ENCODE data around the gene KRT5. TPM values are rescaled to one million over a fixed set of nuclear protein-coding genes. Genes with fewer than 3 reads are reported as not detected.

KRT5 gene
- total and polyA plus RNA-seq, 3 donors from 2014 or later: 0.39 to 2.6 (median 1.1) TPM

Other genes with a start within 250 kb of the KRT5 start
- gene KRT86, start 245.7 kb downstream of the KRT5 start, total RNA-seq: 1 to 10 TPM; 2.3 to 3.2 TPM
- gene KRT86, start 245.7 kb downstream of the KRT5 start, polyA plus RNA-seq (ENCODE audit: insufficient read depth, low read depth, low replicate concordance): 4.0 TPM
- under 1 TPM in 1 of 2 donors, not detected in 1; 0.74 TPM for gene KRT81, start 228.9 kb downstream of the KRT5 start, total RNA-seq
- not detected for gene KRT81, start 228.9 kb downstream of the KRT5 start, polyA plus RNA-seq (ENCODE audit: insufficient read depth, low read depth, low replicate concordance)
- 1 to 10 TPM in 1 of 2 donors, under 1 TPM in 1; 0.39 to 1.2 TPM for gene KRT83, start 199.0 kb downstream of the KRT5 start, total RNA-seq
- 0.44 TPM for gene KRT83, start 199.0 kb downstream of the KRT5 start, polyA plus RNA-seq (ENCODE audit: insufficient read depth, low read depth, low replicate concordance)
- under 1 TPM; 0.71 to 0.74 TPM for gene KRT85, start 152.9 kb downstream of the KRT5 start, total RNA-seq
- 1.5 TPM for gene KRT85, start 152.9 kb downstream of the KRT5 start, polyA plus RNA-seq (ENCODE audit: insufficient read depth, low read depth, low replicate concordance)
- under 1 TPM in 1 of 2 donors, not detected in 1; 0.43 TPM for gene KRT84, start 134.7 kb downstream of the KRT5 start, total RNA-seq
- gene KRT84, start 134.7 kb downstream of the KRT5 start, polyA plus RNA-seq (ENCODE audit: insufficient read depth, low read depth, low replicate concordance): not detected
- gene KRT82, start 114.1 kb downstream of the KRT5 start, total RNA-seq: not detected
- gene KRT82, start 114.1 kb downstream of the KRT5 start, polyA plus RNA-seq (ENCODE audit: insufficient read depth, low read depth, low replicate concordance): not detected
- gene KRT75, start 86.0 kb downstream of the KRT5 start, total RNA-seq: under 1 TPM in 1 of 2 donors, not detected in 1; 0.19 TPM
- not detected for gene KRT75, start 86.0 kb downstream of the KRT5 start, polyA plus RNA-seq (ENCODE audit: insufficient read depth, low read depth, low replicate concordance)
- gene KRT6B, start 68.2 kb downstream of the KRT5 start, total RNA-seq: under 1 TPM in 1 of 2 donors, not detected in 1; 0.19 TPM
- gene KRT6B, start 68.2 kb downstream of the KRT5 start, polyA plus RNA-seq (ENCODE audit: insufficient read depth, low read depth, low replicate concordance): not detected
- under 1 TPM in 1 of 2 donors, not detected in 1; 0.16 TPM for gene KRT6C, start 46.6 kb downstream of the KRT5 start, total RNA-seq
- gene KRT6C, start 46.6 kb downstream of the KRT5 start, polyA plus RNA-seq (ENCODE audit: insufficient read depth, low read depth, low replicate concordance): not detected
- under 1 TPM; 0.19 to 0.63 TPM for gene KRT6A, start 27.1 kb downstream of the KRT5 start, total RNA-seq
- gene KRT6A, start 27.1 kb downstream of the KRT5 start, polyA plus RNA-seq (ENCODE audit: insufficient read depth, low read depth, low replicate concordance): 1.5 TPM
- gene KRT71, start 32.8 kb upstream of the KRT5 start, total RNA-seq: under 1 TPM in 1 of 2 donors, not detected in 1; 0.12 TPM
- not detected for gene KRT71, start 32.8 kb upstream of the KRT5 start, polyA plus RNA-seq (ENCODE audit: insufficient read depth, low read depth, low replicate concordance)
- gene KRT74, start 53.4 kb upstream of the KRT5 start, total RNA-seq: 1 to 10 TPM in 1 of 2 donors, under 1 TPM in 1; 0.87 to 3.9 TPM
- 2.2 TPM for gene KRT74, start 53.4 kb upstream of the KRT5 start, polyA plus RNA-seq (ENCODE audit: insufficient read depth, low read depth, low replicate concordance)
- 10 to 100 TPM; 11.7 to 16.5 TPM for gene KRT72, start 81.1 kb upstream of the KRT5 start, total RNA-seq
- gene KRT72, start 81.1 kb upstream of the KRT5 start, polyA plus RNA-seq (ENCODE audit: insufficient read depth, low read depth, low replicate concordance): 85.0 TPM
- under 1 TPM in 1 of 2 donors, not detected in 1; 0.16 TPM for gene KRT73, start 98.2 kb upstream of the KRT5 start, total RNA-seq
- gene KRT73, start 98.2 kb upstream of the KRT5 start, polyA plus RNA-seq (ENCODE audit: insufficient read depth, low read depth, low replicate concordance): not detected
- gene KRT2, start 131.8 kb upstream of the KRT5 start, total RNA-seq: not detected
- not detected for gene KRT2, start 131.8 kb upstream of the KRT5 start, polyA plus RNA-seq (ENCODE audit: insufficient read depth, low read depth, low replicate concordance)
- gene KRT1, start 160.0 kb upstream of the KRT5 start, total RNA-seq: not detected
- 0.20 TPM for gene KRT1, start 160.0 kb upstream of the KRT5 start, polyA plus RNA-seq (ENCODE audit: insufficient read depth, low read depth, low replicate concordance)
- under 1 TPM in 1 of 2 donors, not detected in 1; 0.74 TPM for gene KRT77, start 183.1 kb upstream of the KRT5 start, total RNA-seq
- gene KRT77, start 183.1 kb upstream of the KRT5 start, polyA plus RNA-seq (ENCODE audit: insufficient read depth, low read depth, low replicate concordance): 0.33 TPM